Fibroblast of the aortic adventitia (primary cell): ENCODE measurements around the gene FAM53A. TPM values are rescaled to one million over a fixed set of nuclear protein-coding genes. Genes with fewer than 3 reads are reported as not detected.

Source experiments
- DNase-seq: peaks from one replicate; pipeline ENCODE4 v3.0.0-alpha.2; 2010; ENCODE audit warnings: low read depth
- H3K4me3 ChIP-seq: 2 replicates; pipeline ENCODE4 v1.5.1; 2011; ENCODE audit warnings: low read depth, mild to moderate bottlenecking, control low read depth, low read length, moderate library complexity
- CTCF ChIP-seq: IDR thresholded peaks from 2 replicates; pipeline ENCODE4 v1.5.1; 2011; ENCODE audit warnings: mild to moderate bottlenecking, low read length, control low read depth, inconsistent platforms; ENCODE audit not compliant: insufficient read depth
- total RNA-seq: library from RNA; depleted of rRNA; stranded (reverse); fragments of >200 nt; gene quantifications from 2 replicates; pipeline ENCODE4 v1.2.3, GENCODE V29; 2012; ENCODE audit warnings: low replicate concordance

The FAM53A gene
- total RNA-seq, 1 donor = 2.5 TPM

DNA sequence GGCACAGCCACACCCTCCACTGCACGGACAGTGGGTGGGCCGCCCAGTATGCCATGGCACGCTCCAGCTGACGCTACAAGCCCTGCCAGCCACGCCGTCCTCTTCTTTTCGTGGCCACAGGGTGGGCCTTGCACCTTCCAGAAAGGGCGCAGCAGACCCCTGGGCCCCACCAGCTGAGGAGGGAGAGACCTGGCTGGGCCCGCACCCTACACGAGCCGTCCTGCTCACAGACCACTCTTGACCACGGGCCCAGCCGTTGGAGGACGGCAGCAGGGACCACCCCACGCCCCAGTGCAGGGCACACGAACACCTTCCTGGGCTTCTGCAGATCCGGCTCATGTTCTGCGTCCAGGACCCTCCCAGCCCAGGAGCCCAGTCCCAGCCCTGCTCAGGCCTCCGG lies 27.1 kb downstream of the FAM53A start:
- no peak overlapping the region for H3K4me3 ChIP-seq
- TF ChIP-seq CTCF = no peak
- DNase-seq = no peak

DNA sequence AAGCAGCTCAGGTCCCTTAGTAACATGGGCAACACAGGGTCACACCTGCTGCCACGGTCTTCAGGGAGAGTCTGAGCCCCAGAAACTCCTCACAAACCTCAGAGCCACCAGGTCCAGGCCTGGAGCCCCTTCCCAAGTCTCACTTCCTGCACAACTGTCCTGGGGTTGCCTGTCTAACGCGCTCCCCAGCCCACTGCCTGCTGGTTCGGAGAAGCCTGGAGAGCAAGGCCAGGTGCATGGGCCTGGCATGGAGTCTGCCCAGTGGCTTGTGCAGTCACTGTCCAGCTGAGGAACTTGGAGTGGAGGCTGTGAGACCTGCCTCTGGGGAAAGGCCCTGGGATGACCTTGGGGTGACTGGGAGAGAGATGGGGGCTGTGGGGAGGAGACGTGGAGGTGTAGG lies 28.0 kb downstream of the FAM53A start:
- TF ChIP-seq CTCF = no peak
- H3K4me3 ChIP-seq = no peak overlapping the region
- DNase-seq = no peak

- DNase-seq = no peak
- no peak overlapping the region for H3K4me3 ChIP-seq
- no peak for TF ChIP-seq CTCF
Observed at GRCh38 chr4:1655676-1656075, 28.4 kb downstream of the FAM53A start.

GRCh38 chr4:1655081-1655480 lies 29.0 kb downstream of the FAM53A start:
- no peak overlapping the region for H3K4me3 ChIP-seq
- DNase-seq = no peak
- no peak for TF ChIP-seq CTCF

DNA sequence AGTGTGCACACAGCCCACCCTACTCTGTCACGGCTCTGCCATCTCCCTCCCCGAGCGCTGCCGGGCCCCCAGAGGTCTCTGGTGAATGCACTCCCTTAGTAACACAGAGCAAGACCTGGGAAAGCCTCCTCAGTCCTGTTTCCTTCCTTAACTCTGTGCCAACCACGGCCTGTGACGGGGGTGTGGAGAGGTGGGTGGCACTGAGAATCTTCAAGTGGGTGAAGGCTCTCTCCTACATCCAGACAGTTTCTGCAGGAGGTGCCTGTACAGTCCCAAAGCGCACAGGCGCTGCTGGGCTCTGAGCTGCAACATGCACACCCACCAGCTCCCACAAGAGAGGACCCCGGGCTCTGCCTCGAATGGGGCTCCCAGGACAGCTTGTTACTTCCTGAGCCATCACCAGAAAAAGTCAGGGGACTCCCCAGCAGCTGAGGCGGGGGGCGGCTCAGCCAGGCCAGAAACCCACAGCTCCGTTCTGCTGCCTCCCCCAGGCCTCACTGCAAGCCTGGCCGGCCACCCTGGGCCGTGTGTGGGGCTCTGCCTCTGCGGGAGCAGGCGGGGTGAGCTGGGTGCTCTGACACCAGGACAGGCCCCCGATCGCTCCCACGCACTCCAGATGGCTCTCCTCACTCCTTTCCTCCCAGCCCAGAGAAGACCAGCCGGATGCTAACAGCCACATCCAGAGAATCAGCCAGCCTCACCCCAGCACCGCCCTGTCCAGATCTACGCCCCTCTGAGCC lies 29.7 kb downstream of the FAM53A start:
- no peak overlapping the region for H3K4me3 ChIP-seq
- DNase-seq = no peak
- no peak for TF ChIP-seq CTCF

DNA sequence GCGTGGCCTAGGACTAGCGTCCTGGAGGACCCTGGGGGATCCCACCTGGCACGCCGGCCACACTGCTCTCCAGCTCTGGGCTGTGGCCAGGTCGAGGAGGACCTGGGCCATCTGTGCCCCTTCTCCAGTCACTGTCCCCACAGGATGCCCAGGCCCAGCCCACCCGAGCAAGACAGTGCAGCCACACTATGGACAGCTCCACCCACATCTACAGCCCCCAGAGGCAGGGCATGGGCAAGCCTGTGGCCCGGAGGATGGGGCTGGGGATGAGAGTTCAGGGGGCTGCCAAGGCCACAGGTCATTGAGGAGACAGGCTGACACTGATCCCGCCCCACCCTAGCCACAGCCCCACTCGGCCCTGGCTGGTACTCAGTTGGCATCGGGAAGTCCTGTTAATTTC lies 30.3 kb downstream of the FAM53A start:
- DNase-seq = no peak
- H3K4me3 ChIP-seq = no peak overlapping the region
- TF ChIP-seq CTCF = no peak

- no peak for DNase-seq
- no peak overlapping the region for H3K4me3 ChIP-seq
- no peak for TF ChIP-seq CTCF
Observed at GRCh38 chr4:1652088-1652487, 32.0 kb downstream of the FAM53A start.
